SH-SY5Y (cell line): ENCODE data around the gene NCR1.

Source experiments
- GATA2 ChIP-seq: IDR thresholded peaks from 2 replicates; pipeline ENCODE4 v1.6.1; 2011; ENCODE audit warnings: mild to moderate bottlenecking, low read depth, low read length
- GATA3 ChIP-seq: IDR thresholded peaks from 2 replicates; pipeline ENCODE4 v1.6.1; 2011; ENCODE audit warnings: low read depth, mild to moderate bottlenecking, low read length, moderate library complexity

DNA sequence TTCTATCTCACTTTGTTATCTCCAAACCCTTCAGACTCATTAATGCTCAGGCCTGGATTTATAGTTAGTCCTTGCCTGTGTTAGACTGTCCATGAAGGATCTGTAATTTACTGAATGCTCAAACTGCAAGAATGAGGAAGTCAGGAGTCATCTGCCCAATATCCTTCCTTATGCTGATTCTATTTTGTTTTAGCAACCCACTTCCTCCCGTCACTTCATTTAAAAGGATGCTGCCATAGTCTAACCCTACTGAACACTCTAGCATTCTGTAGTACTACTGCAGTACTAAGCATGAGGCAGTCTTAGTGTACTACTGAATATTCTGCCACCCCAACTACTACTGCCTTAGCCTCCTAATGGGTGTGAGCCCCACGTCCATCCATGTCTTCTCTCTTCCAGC lies 30.4 kb upstream of the NCR1 start:
- TF ChIP-seq GATA2, result no peak
- no peak for TF ChIP-seq GATA3
